H1 (cell line): Measurements from ENCODE around the gene APBA2. TPM values are rescaled to one million over a fixed set of nuclear protein-coding genes. Genes with fewer than 3 reads are reported as not detected.

Source experiments
- CHD7 ChIP-seq: fragments of 300-600 bp; sonication (generic); IDR thresholded peaks from 2 replicates; pipeline ENCODE4 v1.7.1; 2012; ENCODE audit warnings: low read length, moderate library complexity, mild to moderate bottlenecking, inconsistent platforms; ENCODE audit not compliant: insufficient replicate concordance
- CREB1 ChIP-seq: IDR thresholded peaks from 2 replicates; pipeline ENCODE4 v1.6.1; 2012; ENCODE audit warnings: inconsistent platforms
- HDAC2 ChIP-seq, 2 experiments: fragments of 300-600 bp in 1 of 2; sonication (generic) in 1 of 2; IDR thresholded peaks; 2 replicates each; pipeline ENCODE4 v1.6.1; 2011 to 2012; ENCODE audit warnings: low read depth in 2 of 2, low read length in 2 of 2, mild to moderate bottlenecking in 2 of 2, moderate library complexity in 2 of 2, borderline replicate concordance in 1 of 2, inconsistent platforms in 1 of 2
- JUN ChIP-seq: IDR thresholded peaks from 2 replicates; pipeline ENCODE4 v1.6.1; 2011; ENCODE audit warnings: low read depth, mild to moderate bottlenecking, improper control_type of control experiment, low read length
- RXRA ChIP-seq: IDR thresholded peaks from 2 replicates; pipeline ENCODE4 v1.6.1; 2011; ENCODE audit warnings: low read depth, mild to moderate bottlenecking, low read length, moderate library complexity; ENCODE audit not compliant: insufficient read depth
- SAP30 ChIP-seq: fragments of 300-600 bp; sonication (generic); IDR thresholded peaks from 2 replicates; pipeline ENCODE4 v1.7.1; 2012; ENCODE audit warnings: low read length, moderate library complexity, mild to moderate bottlenecking, inconsistent platforms; ENCODE audit not compliant: insufficient read depth, insufficient replicate concordance
- SP2 ChIP-seq: IDR thresholded peaks from 2 replicates; pipeline ENCODE4 v1.6.1; 2012; ENCODE audit warnings: mild to moderate bottlenecking, low read length, inconsistent platforms
- TEAD4 ChIP-seq: IDR thresholded peaks from 2 replicates; pipeline ENCODE4 v1.6.1; 2012; ENCODE audit warnings: low read depth, low read length, inconsistent platforms, mixed read lengths
- polyA plus RNA-seq, 7 experiments: library from polyadenylated mRNA; depleted of rRNA in 3 of 7; stranded (reverse) in 5 of 7; unstranded in 2 of 7; fragments of >200 nt in 5 of 7; fragments of 200-250 nt in 2 of 7; gene quantifications; 1 replicate in 5 of 7; 2 replicates in 1 of 7; 4 replicates in 1 of 7; pipeline versions ENCODE4 v1.2.1 to v1.2.3, GENCODE V29; 2011 to 2013; ENCODE audit warnings: missing spikeins in 2 of 7, mixed read lengths in 2 of 7
- total RNA-seq: library from RNA; stranded (reverse); fragmentation: NEBNext Ultra II Directional; extraction: Animal tissue kit (Norgen Biotek cat#: 25700); gene quantifications from 2 replicates; pipeline ENCODE4 v1.2.1, GENCODE V29; 2021

APBA2 gene
- total and polyA plus RNA-seq, 2 of the 8 experiments (the other 6 are each of a cell fraction or from before 2014, with no cell fraction given) = 15.5 to 19.0 TPM

DNA sequence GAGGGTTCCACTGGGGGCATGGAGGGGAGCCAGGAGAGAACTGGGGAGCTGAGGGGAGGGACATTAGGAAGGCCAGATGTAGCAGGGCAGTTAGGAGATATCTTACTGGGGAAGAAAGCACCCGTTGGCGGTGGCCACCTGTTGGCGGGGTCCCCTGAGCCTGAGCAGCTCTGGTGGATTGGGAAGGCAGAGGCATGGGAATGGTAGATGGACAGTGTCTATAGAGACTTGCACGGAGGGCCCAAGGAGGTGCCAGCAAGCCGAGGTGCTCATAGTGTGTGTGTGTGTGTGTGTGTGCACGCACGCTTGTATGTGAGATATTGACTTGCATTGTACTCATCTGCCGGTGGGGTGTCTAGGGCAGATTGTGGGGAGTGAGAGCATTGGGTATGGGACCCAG is 179.0 kb downstream of the APBA2 start (continued):
- TF ChIP-seq CHD7 (no peak), HDAC2 (IDR thresholded peaks at IDR 0.05; ENCODE audit: borderline replicate concordance in 1 of 2, low read depth in 2 of 2, low read length in 2 of 2) (no peak), SP2 (no peak), CREB1 (no peak), JUN (no peak), RXRA (no peak), SAP30 (no peak), TEAD4 (no peak)
